Pulmonary artery endothelial cell (primary cell): ENCODE results near the gene CWC25. TPM values are rescaled to one million over a fixed set of nuclear protein-coding genes. Genes with fewer than 3 reads are reported as not detected.
"Not testable (repeated sequence)": the region's sequence is repeated elsewhere in the genome, so short reads cannot be mapped to it uniquely, and the experiment has no call there.

Experiments used
- DNase-seq: peaks from one replicate; pipeline ENCODE4 v3.0.0-alpha.2; 2011; ENCODE audit warnings: low read depth, low spot score
- total RNA-seq: library from RNA; depleted of rRNA; stranded (reverse); fragments of >200 nt; gene quantifications from 2 replicates; pipeline ENCODE4 v1.2.3, GENCODE V29; 2014

CWC25 gene
- total RNA-seq, 1 donor from 2014 or later = 11.3 TPM

GRCh38 chr17:38789185-38789584, 35.9 kb downstream of the CWC25 start:
- DNase-seq = no peak

GRCh38 chr17:38787999-38788398, 37.1 kb downstream of the CWC25 start:
- DNase-seq = not testable (repeated sequence)

GRCh38 chr17:38786372-38786771, 38.7 kb downstream of the CWC25 start:
- DNase-seq = no peak

- no peak for DNase-seq
These were observed 41.9 kb downstream of the CWC25 start for GRCh38 chr17:38783227-38783626.

- no peak for DNase-seq
These were observed 45.0 kb downstream of the CWC25 start for GRCh38 chr17:38779965-38780752.

- no peak for DNase-seq
These were observed 47.4 kb downstream of the CWC25 start for GRCh38 chr17:38777641-38778250.

GRCh38 chr17:38773258-38773657, 51.9 kb downstream of the CWC25 start:
- no peak for DNase-seq

GRCh38 chr17:38768417-38768816, 56.7 kb downstream of the CWC25 start:
- DNase-seq = no peak

GRCh38 chr17:38766341-38766740, 58.8 kb downstream of the CWC25 start:
- no peak for DNase-seq

GRCh38 chr17:38762231-38762630, 62.9 kb downstream of the CWC25 start:
- DNase-seq = no peak

- DNase-seq = no peak
These were observed 63.5 kb downstream of the CWC25 start for GRCh38 chr17:38761612-38762011.

- DNase-seq = no peak
These were observed 72.0 kb downstream of the CWC25 start for GRCh38 chr17:38753071-38753506.

GRCh38 chr17:38752308-38753070, 72.6 kb downstream of the CWC25 start, which contains the start of gene PSMB3:
Gene PSMB3, plus strand, starts transcription at chr17:38752741. Its CDS starts 86 bp downstream, at chr17:38752827.
- peak; percentile 99 for DNase-seq

- no peak for DNase-seq
These were observed 73.3 kb downstream of the CWC25 start for GRCh38 chr17:38751808-38752307.

- DNase-seq = no peak
These were observed 73.8 kb downstream of the CWC25 start for GRCh38 chr17:38751144-38751807.

Other genes starting within 250 kb of the CWC25 start
- 0.07 and 0.20 TPM in 2 replicates for gene SRCIN1, start 219.4 kb downstream of the CWC25 start, total RNA-seq
- 2.6 and 4.2 TPM in 2 replicates for gene EPOP, start 150.4 kb downstream of the CWC25 start, total RNA-seq
- 26.8 and 30.2 TPM in 2 replicates for gene MLLT6, start 120.0 kb downstream of the CWC25 start, total RNA-seq
- 5.7 and 7.0 TPM in 2 replicates for gene CISD3, start 95.0 kb downstream of the CWC25 start, total RNA-seq
- gene PCGF2, start 77.0 kb downstream of the CWC25 start, total RNA-seq = 6.4 and 6.9 TPM in 2 replicates
- 367 and 404 TPM in 2 replicates for gene PSMB3, start 72.6 kb downstream of the CWC25 start, total RNA-seq
- gene PIP4K2B, start 25.8 kb downstream of the CWC25 start, total RNA-seq = 37.3 and 64.8 TPM in 2 replicates
- 1,269 and 1,824 TPM in 2 replicates for gene RPL23, start 28.4 kb upstream of the CWC25 start, total RNA-seq
- 101 and 109 TPM in 2 replicates for gene LASP1, start 44.7 kb upstream of the CWC25 start, total RNA-seq
- not detected in 2 replicates for gene FBXO47, start 142.1 kb upstream of the CWC25 start, total RNA-seq